K562 (cell line): ENCODE data around the gene RCOR3. TPM values are rescaled to one million over a fixed set of nuclear protein-coding genes. Genes with fewer than 3 reads are reported as not detected.
"Not testable (repeated sequence)": the region's sequence is repeated elsewhere in the genome, so short reads cannot be mapped to it uniquely, and the experiment has no call there.

Experiments
- ATF7 ChIP-seq: fragments of 450-650 bp; IDR thresholded peaks from 2 replicates; pipeline ENCODE4 v1.7.1; 2014; ENCODE audit warnings: mild to moderate bottlenecking, moderate library complexity
- BCOR ChIP-seq: fragments of 450-650 bp; IDR thresholded peaks from 2 replicates; pipeline ENCODE4 v1.6.1; 2016
- BRD9 ChIP-seq: fragments of 450-650 bp; IDR thresholded peaks from 2 replicates; pipeline ENCODE4 v1.6.1; 2018; ENCODE audit warnings: low read depth; ENCODE audit not compliant: partially characterized antibody
- CBFA2T3 ChIP-seq: fragments of 450-650 bp; IDR thresholded peaks from 2 replicates; pipeline ENCODE4 v1.6.1; 2017
- CEBPB ChIP-seq: fragments of 450-650 bp; IDR thresholded peaks from 2 replicates; pipeline ENCODE4 v1.6.1; 2016; ENCODE audit warnings: missing genetic modification characterization, missing compliant biosample characterization
- CTBP1 ChIP-seq: fragments of 450-650 bp; IDR thresholded peaks from 2 replicates; pipeline ENCODE4 v1.6.1; 2016; ENCODE audit warnings: borderline replicate concordance
- DACH1 ChIP-seq: fragments of 450-650 bp; IDR thresholded peaks from 2 replicates; pipeline ENCODE4 v1.6.1; 2018; ENCODE audit not compliant: partially characterized antibody
- DMBX1 ChIP-seq: fragments of 250-450 bp; sonication (Bioruptor Pico); IDR thresholded peaks from 2 replicates; pipeline ENCODE4 v1.8.0; 2022; ENCODE audit warnings: inconsistent platforms, mild to moderate bottlenecking, moderate library complexity, borderline replicate concordance
- EHMT2 ChIP-seq: fragments of 450-650 bp; IDR thresholded peaks from 2 replicates; pipeline ENCODE4 v1.6.1; 2018; ENCODE audit warnings: antibody characterized with exemption
- GTF2A2 ChIP-seq: IDR thresholded peaks from 2 replicates; pipeline ENCODE4 v1.6.1; 2016; ENCODE audit warnings: mild to moderate bottlenecking, missing genetic modification characterization, missing compliant biosample characterization
- HBP1 ChIP-seq: fragments of 450-650 bp; formaldehyde crosslinking; IDR thresholded peaks from 2 replicates; pipeline ENCODE4 v1.4.0; 2022; ENCODE audit warnings: missing genetic modification characterization
- HDAC2 ChIP-seq: fragments of 450-650 bp; IDR thresholded peaks from 2 replicates; pipeline ENCODE4 v1.6.1; 2016; ENCODE audit warnings: mild to moderate bottlenecking
- LEF1 ChIP-seq: fragments of 450-650 bp; IDR thresholded peaks from 2 replicates; pipeline ENCODE4 v1.6.1; 2016; ENCODE audit warnings: mild to moderate bottlenecking
- MAX ChIP-seq: sonication (generic); formaldehyde crosslinking; IDR thresholded peaks from 2 replicates; pipeline ENCODE4 v1.9.0; 2022; ENCODE audit warnings: mild to moderate bottlenecking, missing genetic modification reagents
- MECOM ChIP-seq: fragments of 250-450 bp; sonication (Bioruptor Pico); IDR thresholded peaks from 2 replicates; pipeline ENCODE4 v1.8.0; 2022; ENCODE audit warnings: inconsistent platforms
- MTA3 ChIP-seq: fragments of 450-650 bp; formaldehyde crosslinking; IDR thresholded peaks from 2 replicates; pipeline ENCODE4 v1.6.1; 2017; ENCODE audit warnings: mild to moderate bottlenecking, borderline replicate concordance
- NONO ChIP-seq, 2 experiments: fragments of 200-400 bp in 1 of 2; fragments of 450-650 bp in 1 of 2; formaldehyde crosslinking in 1 of 2; IDR thresholded peaks; 2 replicates each; pipeline ENCODE4 v1.6.1; 2017; ENCODE audit warnings: low read depth in 2 of 2, mild to moderate bottlenecking in 2 of 2, moderate library complexity in 2 of 2, low read length in 1 of 2
- PRDM10 ChIP-seq: fragments of 450-650 bp; IDR thresholded peaks from 2 replicates; pipeline ENCODE4 v1.6.1; 2018; ENCODE audit not compliant: partially characterized antibody
- SMARCC2 ChIP-seq: fragments of 450-650 bp; IDR thresholded peaks from 2 replicates; pipeline ENCODE4 v1.6.1; 2017; ENCODE audit warnings: antibody characterized with exemption, moderate library complexity, mild to moderate bottlenecking, low read depth
- TAL1 ChIP-seq: fragments of 450-650 bp; IDR thresholded peaks from 2 replicates; pipeline ENCODE4 v1.6.1; 2016; ENCODE audit warnings: mild to moderate bottlenecking
- TEAD4 ChIP-seq, 2 experiments: sonication (generic) in 1 of 2; formaldehyde crosslinking in 1 of 2; IDR thresholded peaks; 2 replicates each; pipeline versions ENCODE4 v1.6.1 to v1.8.0; 2012 to 2022; ENCODE audit warnings: borderline replicate concordance in 1 of 2, inconsistent platforms in 1 of 2, low read length in 1 of 2, mild to moderate bottlenecking in 1 of 2, missing genetic modification reagents in 1 of 2
- TRIM24 ChIP-seq, 2 experiments: fragments of 450-650 bp; IDR thresholded peaks; 2 replicates each; pipeline ENCODE4 v1.6.1; 2016
- ZNF140 ChIP-seq: fragments of 250-450 bp; sonication (Bioruptor Pico); IDR thresholded peaks from 2 replicates; pipeline ENCODE4 v1.8.0; 2021; ENCODE audit warnings: moderate library complexity, mild to moderate bottlenecking, inconsistent platforms
- ZNF41 ChIP-seq: fragments of 250-450 bp; sonication (Bioruptor Pico); conservative IDR thresholded peaks from 2 replicates; pipeline ENCODE4 v1.4.0; 2020; ENCODE audit warnings: mild to moderate bottlenecking
- polyA plus RNA-seq, 8 experiments: library from polyadenylated mRNA; depleted of rRNA in 4 of 8; stranded (reverse) in 5 of 8; unstranded in 3 of 8; fragments of >200 nt; fragmentation: Nextera tagmentation in 2 of 8; fragmentation: Illumina TruSeq in 1 of 8; extraction: Ambion mirVana in 2 of 8; extraction: Trizol in 1 of 8; gene quantifications; 2 replicates each; pipeline versions ENCODE4 v1.2.1 to v1.2.3, GENCODE V29; 2011 to 2014; ENCODE audit warnings: inconsistent platforms in 1 of 8, missing spikeins in 1 of 8
- total RNA-seq, 7 experiments: library from RNA; depleted of rRNA in 6 of 7; stranded (reverse); fragments of >200 nt in 6 of 7; fragmentation: Illumina TruSeq in 2 of 7; extraction: Trizol in 2 of 7; gene quantifications; 2 replicates each; pipeline versions ENCODE4 v1.2.1 to v1.2.3, GENCODE V29; 2011 to 2021; ENCODE audit warnings: low replicate concordance in 1 of 7

Gene RCOR3
- total and polyA plus RNA-seq, 9 of the 15 experiments (the other 6 are each of a cell fraction or from before 2014, with no cell fraction given) = 9.7 to 42.7 (median 29.5) TPM

GRCh38 chr1:211222469-211223234, 36.5 kb upstream of the RCOR3 start (continued):
- 0 out of 2 replicates have a peak, but pooled peaks have one; percentile 51 for TF ChIP-seq ZNF140 (CRISPR knock-in tag)
- TF ChIP-seq BCOR = peak; percentile 77; the same call in 1 of the 2 replicates
- TF ChIP-seq LEF1 = peak; percentile 89
- 0 out of 2 replicates have a peak, but pooled peaks have one; percentile 42 for TF ChIP-seq ZNF41 (CRISPR knock-in tag)
- TF ChIP-seq GTF2A2 (tag) = peak; percentile 87; the same call in 1 of the 2 replicates
- TF ChIP-seq MTA3 = peak; percentile 80
- TF ChIP-seq ATF7 = 0 out of 2 replicates have a peak, but pooled peaks have one; percentile 37
- peak; percentile 93 for TF ChIP-seq HDAC2
- TF ChIP-seq CBFA2T3 = peak; percentile 99
- TF ChIP-seq TAL1 = peak; percentile 98
- TF ChIP-seq MAX = peak; percentile 76
- TF ChIP-seq DACH1 = peak; percentile 40
- TF ChIP-seq BRD9 = peak; percentile 62
- TF ChIP-seq MECOM (CRISPR knock-in tag) = peak; percentile 89
- TF ChIP-seq NONO (IDR thresholded peaks at IDR 0.05; ENCODE audit: low read depth in 2 of 2, low read length in 1 of 2) = peak in 1 of 2 experiments; percentile 48; a peak in 2 of 4 replicates
- TF ChIP-seq PRDM10 = peak; percentile 60
- TF ChIP-seq DMBX1 (CRISPR knock-in tag) = peak; percentile 90
- peak; percentile 99 for TF ChIP-seq TRIM24 (IDR thresholded peaks at IDR 0.05)
- TF ChIP-seq SMARCC2 = peak; percentile 75
- peak; percentile 46; the same call in 1 of the 2 replicates for TF ChIP-seq EHMT2
- TF ChIP-seq TEAD4 (IDR thresholded peaks at IDR 0.05; ENCODE audit: low read length) = peak; percentile 94
- not testable (repeated sequence) for TF ChIP-seq TEAD4 (CRISPR knock-in tag; IDR thresholded peaks at IDR 0.05; ENCODE audit: borderline replicate concordance)
- 0 out of 2 replicates have a peak, but pooled peaks have one; percentile 7 for TF ChIP-seq HBP1
- peak; percentile 47 for TF ChIP-seq CEBPB (tag)
- TF ChIP-seq CTBP1 = peak; percentile 98
